NT2/D1 (cell line): ENCODE measurements around the gene RNPEP.
"Not testable (repeated sequence)": the region's sequence is repeated elsewhere in the genome, so short reads cannot be mapped to it uniquely, and the experiment has no call there.

Experiments
- DNase-seq: peaks from one replicate; pipeline ENCODE4 v3.0.0-alpha.2; 2011; ENCODE audit warnings: low read depth, low spot score
- H3K27me3 ChIP-seq: 2 replicates; pipeline ENCODE4 v1.6.0; 2011; ENCODE audit warnings: mild to moderate bottlenecking; ENCODE audit not compliant: insufficient read length, insufficient read depth
- H3K36me3 ChIP-seq: 2 replicates; pipeline ENCODE4 v1.6.1; 2011; ENCODE audit warnings: mild to moderate bottlenecking, low read length, mixed read lengths; ENCODE audit not compliant: insufficient read depth, insufficient read length
- H3K4me1 ChIP-seq: 2 replicates; pipeline ENCODE4 v1.5.1; 2011; ENCODE audit not compliant: insufficient read depth, insufficient read length
- H3K4me3 ChIP-seq: 2 replicates; pipeline ENCODE4 v1.5.1; 2011; ENCODE audit warnings: low read depth; ENCODE audit not compliant: insufficient read length
- H3K9ac ChIP-seq: 2 replicates; pipeline ENCODE4 v1.6.0; 2011; ENCODE audit warnings: low read depth; ENCODE audit not compliant: insufficient read length
- H3K9me3 ChIP-seq: 2 replicates; pipeline ENCODE4 v1.5.1; 2011; ENCODE audit warnings: mild to moderate bottlenecking, low read length; ENCODE audit not compliant: insufficient read depth
- SUZ12 ChIP-seq: IDR thresholded peaks from 2 replicates; pipeline ENCODE4 v1.6.1; 2011; ENCODE audit not compliant: insufficient read length, insufficient read depth; ENCODE audit errors: extremely low read depth
- YY1 ChIP-seq: IDR thresholded peaks from 2 replicates; pipeline ENCODE4 v1.6.1; 2011; ENCODE audit not compliant: insufficient read length, insufficient read depth
- ZNF274 ChIP-seq: IDR thresholded peaks from 2 replicates; pipeline ENCODE4 v1.6.1; 2011; ENCODE audit warnings: mild to moderate bottlenecking, low read depth, low read length

RNPEP gene

DNA sequence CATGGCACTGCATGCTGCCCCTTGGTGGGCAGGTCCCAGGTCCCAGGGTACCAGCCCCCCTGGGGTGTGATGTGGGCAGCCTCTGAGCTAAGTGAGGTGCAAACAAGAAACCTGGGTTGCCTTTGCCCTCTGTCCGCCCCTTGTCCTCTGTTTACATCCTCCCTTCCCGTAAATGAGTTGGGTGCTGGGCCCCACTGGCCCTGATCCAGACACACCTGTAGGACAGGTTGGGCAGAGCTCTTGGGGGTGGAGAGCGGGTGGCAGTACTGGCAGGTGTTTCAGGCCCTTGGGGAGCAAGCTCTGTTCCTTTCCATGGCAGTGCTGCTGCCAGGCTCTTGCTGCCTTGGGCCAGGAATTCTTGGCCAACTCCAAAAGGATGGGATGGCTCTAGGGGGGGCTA, 63.8 kb downstream of the RNPEP start:
- no peaks in the 10 kb centered on the region for H3K36me3 ChIP-seq
- H3K27me3 ChIP-seq, result no peaks in the 10 kb centered on the region
- TF ChIP-seq YY1, result no peak
- TF ChIP-seq SUZ12, result no peak
- TF ChIP-seq ZNF274, result no peak
- no peaks in the 10 kb centered on the region for H3K4me1 ChIP-seq
- no peaks in the 10 kb centered on the region for H3K9me3 ChIP-seq
- H3K9ac ChIP-seq, result no peak overlapping the region
- no peak overlapping the region for H3K4me3 ChIP-seq
- no peak for DNase-seq

DNA sequence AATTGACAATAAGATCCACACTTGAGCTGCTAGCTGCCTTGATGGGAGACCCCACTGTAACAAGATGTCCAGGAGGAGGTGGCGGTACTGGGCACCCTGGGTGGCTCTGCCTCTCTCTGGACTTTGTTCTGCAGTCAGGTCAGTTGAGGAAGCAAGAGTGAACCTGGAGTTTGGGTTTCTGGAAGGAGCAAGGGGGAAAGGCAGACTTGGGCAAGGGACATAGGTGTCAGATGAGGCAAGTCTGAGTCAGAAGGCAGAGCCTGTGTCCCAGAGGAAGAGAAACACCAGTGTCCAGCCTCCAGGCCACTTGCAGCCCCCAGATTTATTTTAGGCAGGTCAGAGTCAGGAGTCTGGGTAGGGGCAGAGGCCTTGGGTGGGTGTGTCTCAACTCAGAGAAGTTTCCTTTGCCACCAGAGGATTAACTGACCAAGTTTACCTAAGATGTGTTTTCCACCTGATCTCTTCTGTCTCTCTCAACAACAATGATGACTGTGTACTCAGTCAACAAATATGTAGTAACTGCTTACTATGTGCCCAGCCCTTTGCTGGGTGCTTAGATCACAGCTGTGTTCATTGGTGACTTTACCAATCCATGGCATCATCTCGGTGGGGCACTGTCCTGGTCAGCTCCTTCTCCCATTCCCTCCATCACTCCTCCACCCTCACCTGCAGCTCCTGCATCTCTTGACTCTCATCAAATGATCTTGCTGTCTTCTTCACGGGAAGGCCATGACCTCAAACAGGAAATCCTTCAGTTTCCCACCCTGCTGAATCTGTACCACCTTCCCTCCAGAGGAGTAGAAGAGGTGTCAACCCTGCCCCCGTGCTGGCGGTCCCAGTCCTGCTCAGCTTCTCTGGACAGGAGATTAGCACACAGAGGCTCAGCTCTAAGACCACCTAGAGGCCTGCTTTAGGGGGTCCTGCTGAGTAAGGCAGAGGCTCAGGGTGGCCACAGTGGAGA, 64.6 kb downstream of the RNPEP start:
- H3K9me3 ChIP-seq, result no peaks in the 10 kb centered on the region
- H3K9ac ChIP-seq, result no peak overlapping the region
- H3K4me3 ChIP-seq, result no peak overlapping the region
- TF ChIP-seq SUZ12, result no peak
- no peak for TF ChIP-seq ZNF274
- TF ChIP-seq YY1, result no peak
- no peaks in the 10 kb centered on the region for H3K36me3 ChIP-seq
- no peaks in the 10 kb centered on the region for H3K27me3 ChIP-seq
- DNase-seq, result no peak
- H3K4me1 ChIP-seq, result no peaks in the 10 kb centered on the region

DNA sequence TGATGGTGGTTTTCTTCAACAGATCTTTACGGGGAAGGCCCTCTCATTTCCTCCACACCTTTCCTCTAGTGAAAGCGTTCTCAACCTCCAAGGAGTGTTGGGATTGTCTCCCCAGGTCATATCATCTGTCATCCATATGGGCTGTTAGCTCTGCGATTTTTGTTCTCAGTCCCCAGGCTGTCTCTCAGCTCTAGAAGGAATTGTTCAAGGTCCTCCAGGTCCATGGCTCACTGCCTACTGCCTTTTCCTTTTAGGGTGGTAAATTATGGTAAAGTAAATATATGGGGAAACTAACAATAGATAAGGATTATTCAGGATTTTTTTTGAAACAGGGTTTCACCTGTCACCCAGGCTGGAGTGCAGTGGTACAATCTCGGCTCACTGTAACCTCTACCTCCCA, 65.5 kb downstream of the RNPEP start:
- Histone ChIP-seq H3K9ac (no peak overlapping the region), H3K4me3 (no peak overlapping the region), H3K36me3 (no peaks in the 10 kb centered on the region), H3K27me3 (no peaks in the 10 kb centered on the region), H3K9me3 (no peaks in the 10 kb centered on the region), H3K4me1 (no peaks in the 10 kb centered on the region)
- DNase-seq, result no peak
- no peak for TF ChIP-seq ZNF274
- no peak for TF ChIP-seq SUZ12
- TF ChIP-seq YY1, result no peak

DNA sequence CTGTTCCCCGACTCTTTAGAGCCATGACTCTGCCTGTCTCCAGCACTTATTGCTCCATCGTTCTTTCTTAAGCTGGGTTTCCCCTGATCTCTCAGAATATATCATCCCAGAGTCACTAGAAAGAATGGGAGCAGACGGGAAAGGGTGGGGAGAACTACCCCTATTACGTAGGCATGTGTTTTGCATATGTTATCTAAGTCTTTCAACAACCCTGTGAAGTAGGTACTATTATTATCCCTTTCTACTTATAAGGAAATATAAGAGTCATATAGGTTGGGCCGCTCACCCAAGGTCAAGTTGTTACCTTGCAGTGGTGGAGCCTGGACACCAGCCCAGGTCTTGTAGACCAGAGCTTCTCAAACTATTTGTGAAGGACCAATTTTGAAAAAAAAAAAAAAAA, 66.7 kb downstream of the RNPEP start:
- Histone ChIP-seq H3K9ac (no peak overlapping the region), H3K4me1 (no peaks in the 10 kb centered on the region), H3K4me3 (no peak overlapping the region), H3K9me3 (no peaks in the 10 kb centered on the region), H3K36me3 (no peaks in the 10 kb centered on the region), H3K27me3 (no peaks in the 10 kb centered on the region)
- DNase-seq, result no peak
- no peak for TF ChIP-seq ZNF274
- TF ChIP-seq SUZ12, result no peak
- TF ChIP-seq YY1, result no peak

DNA sequence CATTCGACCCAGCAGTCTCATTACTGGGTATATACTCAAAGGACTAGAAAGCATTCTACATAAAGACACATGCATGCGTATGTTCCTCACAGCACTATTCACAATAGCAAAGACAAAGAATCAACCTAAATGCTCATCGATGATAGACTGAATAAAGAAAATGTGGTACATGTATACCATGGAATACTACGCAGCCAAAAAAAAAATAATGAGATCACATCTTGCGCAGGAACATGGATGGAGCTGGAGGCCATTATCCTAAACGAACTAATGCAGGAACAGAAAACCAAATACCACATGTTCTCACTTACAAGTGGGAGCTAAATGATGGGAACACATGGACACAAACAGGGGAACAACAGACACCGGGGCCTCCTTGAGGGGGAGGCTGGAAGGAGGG, 71.6 kb downstream of the RNPEP start:
- peaks cover 17% of the 10 kb centered on the region for H3K4me1 ChIP-seq
- no peak overlapping the region for H3K4me3 ChIP-seq
- no peaks in the 10 kb centered on the region for H3K9me3 ChIP-seq
- H3K27me3 ChIP-seq, result no peaks in the 10 kb centered on the region
- no peak overlapping the region for H3K9ac ChIP-seq
- TF ChIP-seq SUZ12 (no peak), YY1 (no peak), ZNF274 (no peak)
- H3K36me3 ChIP-seq, result no peaks in the 10 kb centered on the region
- DNase-seq, result no peak

DNA sequence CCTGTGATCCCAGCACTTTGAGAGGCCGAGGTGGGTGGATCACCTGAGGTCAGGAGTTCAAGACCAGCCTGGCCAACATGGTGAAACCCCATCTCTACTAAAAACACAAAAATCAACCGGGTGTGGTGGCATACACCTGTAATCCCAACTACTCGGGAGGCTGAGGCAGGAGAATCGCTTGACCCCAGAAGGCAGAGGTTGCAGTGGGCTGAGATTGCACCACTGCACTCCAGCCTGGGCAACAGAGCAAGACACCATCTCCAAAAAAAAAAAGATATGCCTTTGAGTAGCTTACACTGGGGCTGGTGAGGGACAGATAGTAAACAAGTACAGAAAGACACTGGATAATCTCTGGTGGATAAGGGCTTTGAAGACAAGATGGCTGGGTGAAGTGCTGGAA, 72.2 kb downstream of the RNPEP start:
- not testable (repeated sequence) for H3K9ac ChIP-seq, H3K4me3 ChIP-seq, H3K27me3 ChIP-seq, H3K9me3 ChIP-seq, DNase-seq, H3K36me3 ChIP-seq
- H3K4me1 ChIP-seq, result peaks cover 17% of the 10 kb centered on the region
